WERI-Rb-1 (cell line): Measurements from ENCODE around the gene KLHL29.

ENCODE experiments used
- DNase-seq: peaks from one replicate; pipeline ENCODE4 v3.0.0-alpha.2; 2020
- H3K27ac ChIP-seq: fragments of 250-450 bp; sonication (Bioruptor Pico); 2 replicates; pipeline ENCODE4 v1.5.1; 2020; ENCODE audit warnings: mild to moderate bottlenecking, moderate library complexity
- H3K27me3 ChIP-seq: fragments of 250-450 bp; sonication (Bioruptor Pico); 2 replicates; pipeline ENCODE4 v1.5.1; 2021; ENCODE audit warnings: mild to moderate bottlenecking, low read depth, moderate library complexity; ENCODE audit not compliant: insufficient read depth, severe bottlenecking
- H3K36me3 ChIP-seq: fragments of 250-450 bp; sonication (Bioruptor Pico); 2 replicates; pipeline ENCODE4 v1.5.1; 2020; ENCODE audit warnings: mild to moderate bottlenecking, moderate library complexity
- H3K4me3 ChIP-seq: 2 replicates; pipeline ENCODE4 v1.5.1; 2011; ENCODE audit warnings: low read depth, mild to moderate bottlenecking, control low read depth, low read length
- H3K9me3 ChIP-seq: fragments of 250-450 bp; sonication (Bioruptor Pico); 2 replicates; pipeline ENCODE4 v1.5.1; 2021; ENCODE audit warnings: mild to moderate bottlenecking, moderate library complexity; ENCODE audit not compliant: severe bottlenecking
- CTCF ChIP-seq: IDR thresholded peaks from 2 replicates; pipeline ENCODE4 v1.5.1; 2011; ENCODE audit warnings: low read depth, mild to moderate bottlenecking, control low read depth, inconsistent platforms, low read length

Gene KLHL29

GRCh38 chr2:23686405-23687029 is 301.5 kb downstream of the KLHL29 start:
- no peak for DNase-seq
- Histone ChIP-seq H3K27ac (no peak overlapping the region), H3K9me3 (no peaks in the 10 kb centered on the region), H3K27me3 (no peaks in the 10 kb centered on the region), H3K36me3 (peaks cover 4% of the 10 kb centered on the region), H3K4me3 (no peak overlapping the region)
- TF ChIP-seq CTCF, result no peak

GRCh38 chr2:23687214-23687613 is 302.2 kb downstream of the KLHL29 start:
- DNase-seq, result no peak
- H3K27ac ChIP-seq, result no peak overlapping the region

GRCh38 chr2:23687713-23688112 is 302.7 kb downstream of the KLHL29 start:
- Histone ChIP-seq H3K36me3 (peaks cover 5% of the 10 kb centered on the region), H3K4me3 (no peak overlapping the region), H3K27ac (no peak overlapping the region), H3K9me3 (no peaks in the 10 kb centered on the region), H3K27me3 (no peaks in the 10 kb centered on the region)
- no peak for TF ChIP-seq CTCF
- DNase-seq, result no peak

More at GRCh38 chr2:23687214-23687613, 302.2 kb downstream of the KLHL29 start:
- no peak overlapping the region for H3K4me3 ChIP-seq
- H3K36me3 ChIP-seq, result peaks cover 4% of the 10 kb centered on the region
- no peaks in the 10 kb centered on the region for H3K9me3 ChIP-seq
- TF ChIP-seq CTCF, result no peak
- no peaks in the 10 kb centered on the region for H3K27me3 ChIP-seq

GRCh38 chr2:23688486-23689130 is 303.6 kb downstream of the KLHL29 start:
- H3K4me3 ChIP-seq, result no peak overlapping the region
- no peak for DNase-seq
- H3K36me3 ChIP-seq, result peaks cover 14% of the 10 kb centered on the region
- no peak for TF ChIP-seq CTCF
- H3K9me3 ChIP-seq, result no peaks in the 10 kb centered on the region
- no peaks in the 10 kb centered on the region for H3K27me3 ChIP-seq
- no peak overlapping the region for H3K27ac ChIP-seq

- no peak overlapping the region for H3K4me3 ChIP-seq
- DNase-seq, result no peak
- TF ChIP-seq CTCF, result no peak
Measured at GRCh38 chr2:23689131-23689700, 304.2 kb downstream of the KLHL29 start.

More at GRCh38 chr2:23689131-23689700, 304.2 kb downstream of the KLHL29 start:
- Histone ChIP-seq H3K9me3 (no peaks in the 10 kb centered on the region), H3K27me3 (no peaks in the 10 kb centered on the region), H3K36me3 (peaks cover 20% of the 10 kb centered on the region), H3K27ac (no peak overlapping the region)
